H9 (cell line): ENCODE measurements around the gene MSRB1. TPM values are rescaled to one million over a fixed set of nuclear protein-coding genes. Genes with fewer than 3 reads are reported as not detected.

ENCODE experiments used
- DNase-seq: peaks from one replicate; pipeline ENCODE4 v3.0.0-alpha.2; 2017
- H2AFZ ChIP-seq: one replicate; pipeline ENCODE4 v1.6.1; 2013; ENCODE audit warnings: mild to moderate bottlenecking, low read length, control low read depth, moderate library complexity
- H2AK5ac ChIP-seq: 2 replicates; pipeline ENCODE4 v1.6.1; 2013; ENCODE audit warnings: low read length, control low read depth, mixed read lengths; ENCODE audit not compliant: insufficient read length
- H2BK120ac ChIP-seq: one replicate; pipeline ENCODE4 v1.6.1; 2013; ENCODE audit warnings: low read depth, mild to moderate bottlenecking, low read length, control low read depth, inconsistent platforms; ENCODE audit not compliant: poor library complexity, severe bottlenecking
- H2BK12ac ChIP-seq: 2 replicates; pipeline ENCODE4 v1.6.1; 2013; ENCODE audit warnings: low read length, control low read depth, mixed read lengths, low read depth; ENCODE audit not compliant: insufficient read length
- H2BK15ac ChIP-seq: 2 replicates; pipeline ENCODE4 v1.6.1; 2013; ENCODE audit warnings: low read depth, low read length, control low read depth
- H2BK20ac ChIP-seq: one replicate; pipeline ENCODE4 v1.6.1; 2013; ENCODE audit warnings: low read depth, mild to moderate bottlenecking, low read length, control low read depth, inconsistent platforms; ENCODE audit not compliant: poor library complexity, severe bottlenecking
- H2BK5ac ChIP-seq: 2 replicates; pipeline ENCODE4 v1.6.1; 2013; ENCODE audit warnings: low read length, control low read depth, mixed read lengths; ENCODE audit not compliant: insufficient read length
- H3K14ac ChIP-seq: 2 replicates; pipeline ENCODE4 v1.6.1; 2013; ENCODE audit warnings: low read length, control low read depth; ENCODE audit not compliant: insufficient read depth
- H3K18ac ChIP-seq: 2 replicates; pipeline ENCODE4 v1.6.1; 2013; ENCODE audit warnings: low read depth, mild to moderate bottlenecking, mixed read lengths, low read length, control low read depth; ENCODE audit not compliant: insufficient read length
- H3K23ac ChIP-seq: 2 replicates; pipeline ENCODE4 v1.6.1; 2013; ENCODE audit warnings: low read length, control low read depth, mixed read lengths, low read depth; ENCODE audit not compliant: insufficient read length
- H3K23me2 ChIP-seq: 2 replicates; pipeline ENCODE4 v1.6.1; 2013; ENCODE audit warnings: low read depth, mild to moderate bottlenecking, mixed read lengths, low read length, control low read depth; ENCODE audit not compliant: insufficient read length, poor library complexity, severe bottlenecking
- H3K27ac ChIP-seq: 2 replicates; pipeline ENCODE4 v1.5.1; 2013; ENCODE audit warnings: low read length, control low read depth, mixed read lengths, low read depth; ENCODE audit not compliant: insufficient read length
- H3K27me3 ChIP-seq: 2 replicates; pipeline ENCODE4 v1.6.1; 2013; ENCODE audit warnings: low read length, control low read depth, inconsistent platforms; ENCODE audit not compliant: insufficient read depth
- H3K4ac ChIP-seq: 2 replicates; pipeline ENCODE4 v1.6.1; 2013; ENCODE audit warnings: low read depth, mild to moderate bottlenecking, control low read depth, inconsistent platforms, low read length, moderate library complexity
- H3K4me1 ChIP-seq: 2 replicates; pipeline ENCODE4 v1.6.1; 2013; ENCODE audit warnings: low read length, control low read depth, inconsistent platforms; ENCODE audit not compliant: insufficient read depth
- H3K4me2 ChIP-seq: 2 replicates; pipeline ENCODE4 v1.6.1; 2013; ENCODE audit warnings: low read length, control low read depth, mixed read lengths; ENCODE audit not compliant: insufficient read length, insufficient read depth
- H3K56ac ChIP-seq: 2 replicates; pipeline ENCODE4 v1.6.1; 2013; ENCODE audit warnings: low read depth, mild to moderate bottlenecking, mixed read lengths, low read length, control low read depth; ENCODE audit not compliant: insufficient read length
- H3K79me1 ChIP-seq: 2 replicates; pipeline ENCODE4 v1.6.1; 2013; ENCODE audit warnings: low read depth, mild to moderate bottlenecking, moderate library complexity, low read length, control low read depth, inconsistent platforms; ENCODE audit not compliant: insufficient read depth, poor library complexity, severe bottlenecking
- H3K79me2 ChIP-seq: 2 replicates; pipeline ENCODE4 v1.6.1; 2013; ENCODE audit warnings: low read length, control low read depth, inconsistent platforms; ENCODE audit not compliant: insufficient read depth
- H3K9ac ChIP-seq: 2 replicates; pipeline ENCODE4 v1.6.1; 2013; ENCODE audit warnings: low read length, control low read depth, mixed read lengths; ENCODE audit not compliant: insufficient read length; ENCODE audit errors: extremely low read depth
- H3K9me3 ChIP-seq: one replicate; pipeline ENCODE4 v1.6.1; 2013; ENCODE audit warnings: low read depth, low read length, inconsistent platforms; ENCODE audit not compliant: control insufficient read depth
- H3T11ph ChIP-seq: one replicate; pipeline ENCODE4 v1.6.1; 2013; ENCODE audit warnings: mild to moderate bottlenecking, low read length, control low read depth, inconsistent platforms
- H4K20me1 ChIP-seq: one replicate; pipeline ENCODE4 v1.6.1; 2013; ENCODE audit not compliant: control insufficient read depth, insufficient read length, insufficient read depth
- H4K5ac ChIP-seq: 2 replicates; pipeline ENCODE4 v1.6.1; 2013; ENCODE audit warnings: low read depth, mild to moderate bottlenecking, mixed read lengths, low read length, control low read depth; ENCODE audit not compliant: insufficient read length
- H4K8ac ChIP-seq: replicated peaks from 2 replicates; pipeline ENCODE4 v1.6.1; 2013; ENCODE audit warnings: low read length, control low read depth, mixed read lengths, low read depth; ENCODE audit not compliant: insufficient read length
- H4K91ac ChIP-seq: 2 replicates; pipeline ENCODE4 v1.6.1; 2013; ENCODE audit warnings: low read depth, mild to moderate bottlenecking, moderate library complexity, mixed read lengths, low read length, control low read depth; ENCODE audit not compliant: insufficient read length
- H3K27ac Mint-ChIP-seq, 3 experiments: 2 replicates in 2 of 3; 3 replicates in 1 of 3; pipeline ENCODE4 v1.8.0; 2020 to 2021; ENCODE audit warnings: mixed read lengths in 3 of 3, mild to moderate bottlenecking in 1 of 3, moderate library complexity in 1 of 3
- H3K27me3 Mint-ChIP-seq: 2 replicates; pipeline ENCODE4 v1.8.0; 2021; ENCODE audit warnings: low read depth, mild to moderate bottlenecking, moderate library complexity, mixed read lengths
- H3K36me3 Mint-ChIP-seq, 3 experiments: 2 replicates in 2 of 3; 3 replicates in 1 of 3; pipeline ENCODE4 v1.8.0; 2020 to 2021; ENCODE audit warnings: low read depth in 3 of 3, mixed read lengths in 3 of 3; ENCODE audit not compliant: insufficient read depth in 1 of 3
- H3K4me1 Mint-ChIP-seq, 2 experiments: 2 replicates each; pipeline ENCODE4 v1.8.0; 2020; ENCODE audit warnings: mixed read lengths in 2 of 2
- H3K4me3 Mint-ChIP-seq, 2 experiments: 2 replicates in 1 of 2; 3 replicates in 1 of 2; pipeline ENCODE4 v1.8.0; 2020 to 2021; ENCODE audit warnings: mild to moderate bottlenecking in 2 of 2, mixed read lengths in 2 of 2, moderate library complexity in 1 of 2
- H3K9me3 Mint-ChIP-seq, 2 experiments: 2 replicates in 1 of 2; 3 replicates in 1 of 2; pipeline ENCODE4 v1.8.0; 2020; ENCODE audit warnings: mild to moderate bottlenecking in 2 of 2, mixed read lengths in 2 of 2, moderate library complexity in 1 of 2
- WGBS: extraction: QIAGEN DNeasy Blood & Tissue Kit; methylation state at CpG from one replicate; pipeline ENCODE4 v1.1.7; 2013; ENCODE audit warnings: missing lambda C conversion rate, low lambda C conversion rate, mixed read lengths; ENCODE audit not compliant: insufficient read length; ENCODE audit errors: extremely low coverage; 5-methylcytosine and 5-hydroxymethylcytosine counted together
- total RNA-seq: library from RNA; stranded (reverse); gene quantifications from 2 replicates; pipeline ENCODE4 v1.2.1, GENCODE V29; 2021
- TF ChIP-seq, protein P1 (sequence below): fragments of 200-600 bp; sonication (generic); conservative IDR thresholded peaks from 3 replicates; pipeline ENCODE4 v1.8.0; 2021; ENCODE audit warnings: antibody characterized with exemption, mild to moderate bottlenecking

The MSRB1 gene
- total RNA-seq, 1 experiment from 2014 or later, result 25.7 TPM

DNA sequence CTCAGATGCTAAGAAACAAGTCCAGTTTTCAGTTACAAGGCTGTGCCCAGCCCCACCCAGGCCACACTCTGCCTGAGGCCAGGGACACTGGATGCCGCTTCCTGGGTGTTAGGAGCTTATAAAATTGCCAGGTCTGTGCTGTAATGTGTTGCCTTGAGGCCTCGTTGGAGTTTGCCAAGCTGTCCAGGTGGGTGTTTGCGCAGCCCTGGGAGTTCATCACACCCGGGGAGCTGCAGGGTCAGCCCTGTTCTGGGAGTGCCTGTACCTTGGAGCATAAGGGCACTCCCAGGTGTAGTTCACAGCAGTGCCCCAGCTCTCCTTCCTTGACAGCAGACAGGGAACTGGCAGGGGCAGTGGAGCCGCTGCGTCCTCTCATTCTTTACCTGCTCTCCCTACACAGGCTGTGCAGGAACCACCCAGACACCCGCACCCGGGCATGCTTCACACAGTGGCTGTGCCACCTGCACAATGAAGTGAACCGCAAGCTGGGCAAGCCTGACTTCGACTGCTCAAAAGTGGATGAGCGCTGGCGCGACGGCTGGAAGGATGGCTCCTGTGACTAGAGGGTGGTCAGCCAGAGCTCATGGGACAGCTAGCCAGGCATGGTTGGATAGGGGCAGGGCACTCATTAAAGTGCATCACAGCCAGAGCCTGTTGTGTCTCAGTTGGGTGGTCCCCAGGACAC is 42.6 kb upstream of the MSRB1 start:
- no peak overlapping the region for H3T11ph ChIP-seq
- H2BK5ac ChIP-seq, result no peak overlapping the region
- Mint-ChIP-seq H3K36me3 (peaks cover 0 to 20% (median 18%) of the 10 kb centered on the region in 3 experiments), H3K4me3 (peak overlapping the region; percentile 85 to 88), H3K4me1 (peaks cover 30 to 34% of the 10 kb centered on the region in 2 experiments), H3K27ac (no peak overlapping the region), H3K27me3 (peaks cover 50% of the 10 kb centered on the region), H3K9me3 (no peaks in the 10 kb centered on the region; a peak in 1 of 5 replicates)
- H3K56ac ChIP-seq, result no peak overlapping the region
- no CpG with 5 or more reads among the region's 14 CpGs for WGBS
- H4K91ac ChIP-seq, result no peak overlapping the region
- TF ChIP-seq, protein P1, sequence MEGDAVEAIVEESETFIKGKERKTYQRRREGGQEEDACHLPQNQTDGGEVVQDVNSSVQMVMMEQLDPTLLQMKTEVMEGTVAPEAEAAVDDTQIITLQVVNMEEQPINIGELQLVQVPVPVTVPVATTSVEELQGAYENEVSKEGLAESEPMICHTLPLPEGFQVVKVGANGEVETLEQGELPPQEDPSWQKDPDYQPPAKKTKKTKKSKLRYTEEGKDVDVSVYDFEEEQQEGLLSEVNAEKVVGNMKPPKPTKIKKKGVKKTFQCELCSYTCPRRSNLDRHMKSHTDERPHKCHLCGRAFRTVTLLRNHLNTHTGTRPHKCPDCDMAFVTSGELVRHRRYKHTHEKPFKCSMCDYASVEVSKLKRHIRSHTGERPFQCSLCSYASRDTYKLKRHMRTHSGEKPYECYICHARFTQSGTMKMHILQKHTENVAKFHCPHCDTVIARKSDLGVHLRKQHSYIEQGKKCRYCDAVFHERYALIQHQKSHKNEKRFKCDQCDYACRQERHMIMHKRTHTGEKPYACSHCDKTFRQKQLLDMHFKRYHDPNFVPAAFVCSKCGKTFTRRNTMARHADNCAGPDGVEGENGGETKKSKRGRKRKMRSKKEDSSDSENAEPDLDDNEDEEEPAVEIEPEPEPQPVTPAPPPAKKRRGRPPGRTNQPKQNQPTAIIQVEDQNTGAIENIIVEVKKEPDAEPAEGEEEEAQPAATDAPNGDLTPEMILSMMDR, result no peak
- H3K79me1 ChIP-seq, result no peaks in the 10 kb centered on the region
- no peak overlapping the region for H3K9ac ChIP-seq
- H3K4me2 ChIP-seq, result no peak overlapping the region
- no peak overlapping the region for H4K8ac ChIP-seq
- H2AFZ ChIP-seq, result no peak overlapping the region
- H3K14ac ChIP-seq, result no peak overlapping the region
- no peak overlapping the region for H3K4ac ChIP-seq
- DNase-seq, result no peak
- H3K79me2 ChIP-seq, result no peaks in the 10 kb centered on the region; the same call in 1 of the 2 replicates
- H2AK5ac ChIP-seq, result no peak overlapping the region
- no peaks in the 10 kb centered on the region; the same call in 1 of the 2 replicates for H3K4me1 ChIP-seq
- no peak overlapping the region for H2BK120ac ChIP-seq
- H3K27me3 ChIP-seq, result peaks cover 24% of the 10 kb centered on the region
- H3K27ac ChIP-seq, result no peak overlapping the region
- peaks cover 2% of the 10 kb centered on the region for H4K20me1 ChIP-seq
- no peak overlapping the region for H4K5ac ChIP-seq
- no peaks in the 10 kb centered on the region for H3K9me3 ChIP-seq
- H2BK12ac ChIP-seq, result no peak overlapping the region
- H3K23me2 ChIP-seq, result peaks cover 23% of the 10 kb centered on the region
- H2BK15ac ChIP-seq, result no peak overlapping the region
- no peak overlapping the region for H3K18ac ChIP-seq
- no peak overlapping the region for H3K23ac ChIP-seq
- no peak overlapping the region for H2BK20ac ChIP-seq
